Glomerular endothelial cell (primary cell): ENCODE measurements around the gene MAS1. TPM values are rescaled to one million over a fixed set of nuclear protein-coding genes. Genes with fewer than 3 reads are reported as not detected.

Source experiments
- DNase-seq: peaks from one replicate; pipeline ENCODE4 v3.0.0-alpha.2; 2011; ENCODE audit warnings: low read depth, low spot score; ENCODE audit errors: extremely low read depth
- total RNA-seq: library from RNA; depleted of rRNA; stranded (reverse); fragments of >200 nt; gene quantifications from 2 replicates; pipeline ENCODE4 v1.2.3, GENCODE V29; 2015

Gene MAS1
- total RNA-seq, 1 donor from 2014 or later: not detected

DNA sequence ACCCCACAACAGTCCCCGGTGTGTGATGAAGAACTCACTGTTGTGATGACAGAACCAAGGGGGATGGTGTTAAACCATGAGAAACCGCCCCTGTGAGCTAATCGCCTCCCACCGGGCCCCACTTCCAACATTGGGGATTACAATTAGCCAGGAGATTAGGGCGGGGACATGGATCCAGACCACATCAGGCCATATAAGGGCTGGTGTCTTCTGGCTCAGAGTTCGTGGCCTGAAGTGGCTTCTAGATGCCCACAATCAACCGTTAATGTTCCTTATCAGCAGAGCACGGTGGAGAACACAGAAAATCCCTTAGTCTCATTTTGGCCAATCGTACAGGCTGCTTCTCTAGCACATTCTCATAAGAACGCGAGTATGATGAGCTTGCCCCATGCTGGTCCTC lies 10.9 kb upstream of the MAS1 start:
- DNase-seq: no peak

DNA sequence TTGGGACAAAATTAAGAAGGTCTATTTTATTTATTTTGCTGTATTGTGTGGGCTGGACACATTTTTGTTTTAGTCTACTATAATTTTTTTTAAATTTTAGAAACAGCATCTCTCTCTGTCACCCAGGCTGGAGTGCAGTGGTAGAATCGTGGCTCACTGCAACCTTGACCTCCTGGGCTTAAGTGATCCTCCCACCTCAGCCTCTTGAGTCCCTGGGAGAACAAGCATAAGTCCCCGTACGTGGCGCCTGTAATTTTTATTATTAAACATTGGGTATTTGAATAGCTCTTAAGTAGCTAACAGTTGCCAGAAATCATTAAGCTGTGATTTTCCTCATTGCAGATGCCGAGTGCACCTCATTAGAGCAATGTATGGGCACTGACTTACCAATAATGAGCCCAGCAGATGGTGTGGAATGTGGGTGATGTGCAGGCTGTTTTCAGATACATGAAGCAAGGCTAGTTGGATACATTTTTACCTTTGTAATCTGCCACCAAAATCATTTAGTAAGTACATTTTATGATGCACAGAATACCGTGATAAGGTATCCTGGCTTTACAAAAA lies 10.3 kb upstream of the MAS1 start:
- DNase-seq: no peak

- no peak for DNase-seq
Observed at GRCh38 chr6:159884720-159885119, 6.1 kb upstream of the MAS1 start.

DNA sequence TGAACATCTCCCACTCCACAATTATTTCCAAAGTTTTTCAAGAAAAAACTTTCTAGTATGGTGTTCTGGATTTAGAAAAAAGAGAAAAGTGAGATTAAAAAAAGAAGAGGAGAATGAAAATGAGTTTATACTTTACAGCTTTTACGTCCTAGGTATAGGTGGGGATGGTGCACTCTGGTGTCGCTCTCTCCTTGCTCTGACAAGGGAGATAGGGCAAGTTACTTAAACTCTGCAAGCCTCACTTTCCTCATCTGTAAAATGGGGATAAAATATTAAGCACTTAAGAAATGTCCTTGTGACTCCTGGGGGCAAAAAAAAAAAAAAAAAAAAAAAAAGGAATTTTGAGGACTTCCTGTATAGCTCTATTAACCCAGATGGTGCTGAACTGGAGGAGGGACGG lies 4.5 kb upstream of the MAS1 start:
- no peak for DNase-seq

GRCh38 chr6:159887146-159887545 lies 3.6 kb upstream of the MAS1 start:
- no peak for DNase-seq

GRCh38 chr6:159887761-159888160 lies 3.0 kb upstream of the MAS1 start:
- no peak for DNase-seq

DNA sequence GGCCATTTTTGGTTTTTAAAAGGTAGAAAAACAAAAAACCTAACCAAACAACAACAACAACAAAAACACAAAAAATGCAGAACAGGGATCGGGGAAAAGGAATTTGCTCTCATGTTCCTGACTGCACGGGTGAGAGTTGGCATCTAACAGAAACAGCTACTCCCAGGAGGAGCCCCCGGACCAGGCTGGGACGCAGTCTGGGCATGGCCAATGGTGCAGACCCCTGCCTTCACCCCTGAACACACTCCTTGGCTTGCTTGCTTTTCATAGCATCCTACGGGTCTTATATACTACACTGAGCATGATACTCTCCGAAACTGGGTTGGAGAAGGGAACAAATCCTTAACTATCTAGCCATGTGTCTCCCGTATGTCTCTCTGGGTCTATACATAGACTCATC lies 587 bp upstream of the MAS1 start:
- DNase-seq: no peak

- no peak for DNase-seq
Observed at GRCh38 chr6:159892053-159892452, 1.3 kb downstream of the MAS1 start.

GRCh38 chr6:159893064-159893463 lies 2.3 kb downstream of the MAS1 start:
- no peak for DNase-seq

DNA sequence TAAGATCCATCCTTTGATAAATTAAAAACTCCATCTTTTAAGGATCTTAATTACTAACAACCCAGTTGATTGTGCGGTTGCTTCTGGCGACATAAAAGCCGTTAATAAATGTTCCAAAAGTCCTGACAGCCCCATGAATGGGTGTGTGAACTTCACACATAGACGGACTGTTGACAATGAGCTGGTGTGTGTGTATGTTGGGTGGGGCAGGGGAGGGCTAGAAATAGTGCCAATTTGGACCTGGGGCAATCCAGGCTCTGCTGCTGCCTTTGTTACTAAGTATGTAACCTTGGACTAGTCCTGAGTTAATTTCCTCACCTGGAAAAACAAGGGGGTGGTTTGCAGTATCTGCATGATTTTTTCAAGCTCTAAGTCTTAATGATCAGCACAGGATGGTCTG lies 4.2 kb downstream of the MAS1 start:
- DNase-seq: no peak

DNA sequence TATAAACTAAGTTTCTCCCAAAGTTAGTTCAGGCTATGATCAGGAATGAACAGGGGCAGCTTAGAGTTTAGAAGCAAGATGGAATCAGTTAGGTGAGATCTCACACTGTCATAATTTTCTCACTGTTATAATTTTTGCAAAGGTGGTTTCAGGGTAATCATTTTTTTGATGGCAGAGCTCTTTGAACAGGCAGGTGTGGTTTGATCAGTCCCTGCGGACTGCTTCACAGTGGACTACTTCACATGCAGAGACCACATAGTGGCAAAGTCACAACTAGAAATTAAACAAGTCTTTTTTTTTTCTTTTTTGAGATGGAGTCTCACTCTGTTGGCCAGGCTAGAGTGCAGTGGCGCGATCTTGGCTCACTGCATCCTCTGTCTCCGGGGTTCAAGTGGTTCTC lies 6.8 kb downstream of the MAS1 start:
- no peak for DNase-seq

DNA sequence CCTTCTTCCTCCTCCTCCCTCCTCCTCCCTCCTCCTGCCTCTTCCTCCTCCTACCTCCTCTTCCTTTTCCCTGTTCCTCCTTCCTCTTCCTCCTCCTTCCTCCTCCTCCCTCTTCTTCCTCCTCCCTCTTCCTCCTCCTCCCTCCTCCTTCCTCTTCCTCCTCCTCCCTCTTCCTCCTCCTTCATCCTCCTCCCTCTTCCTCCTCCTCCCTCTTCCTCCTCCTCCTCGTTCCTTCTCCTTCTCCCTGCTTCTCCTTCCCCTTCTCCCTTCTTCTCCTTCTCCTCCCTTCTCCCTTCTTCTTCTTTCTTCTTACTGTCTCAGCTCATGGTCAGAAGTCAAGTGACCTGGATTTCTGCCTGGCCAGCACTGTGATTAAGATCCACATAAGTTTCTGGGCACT lies 7.7 kb downstream of the MAS1 start:
- DNase-seq: no peak

- DNase-seq: no peak
Observed at GRCh38 chr6:159899994-159900745, 9.4 kb downstream of the MAS1 start.

GRCh38 chr6:159902620-159903019 lies 11.8 kb downstream of the MAS1 start:
- DNase-seq: no peak

DNA sequence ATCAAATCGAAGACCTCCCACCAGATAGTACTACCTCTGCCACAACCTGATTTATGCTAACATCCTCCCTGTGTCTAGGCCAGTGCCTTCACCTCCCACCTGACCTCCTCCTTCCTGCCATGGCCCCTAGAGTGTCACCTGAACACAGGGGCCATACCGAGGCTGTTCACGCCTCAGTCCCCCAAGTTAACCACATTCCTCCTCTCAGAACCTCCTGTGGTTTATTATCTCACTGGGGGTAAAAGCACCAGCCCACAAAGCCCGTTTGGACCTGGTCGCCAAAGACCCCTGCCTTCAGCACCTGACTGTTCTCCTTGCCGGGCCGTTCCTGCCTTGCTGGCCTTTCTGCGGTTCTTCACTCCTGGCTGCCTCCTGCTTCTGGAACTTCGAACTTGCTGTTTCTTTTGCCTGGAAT lies 13.7 kb downstream of the MAS1 start:
- DNase-seq: no peak

- DNase-seq: no peak
Observed at GRCh38 chr6:159906400-159906799, 15.6 kb downstream of the MAS1 start.

GRCh38 chr6:159908535-159908934 lies 17.7 kb downstream of the MAS1 start:
- no peak for DNase-seq

- no peak for DNase-seq
Observed at GRCh38 chr6:159908979-159909378, 18.2 kb downstream of the MAS1 start.

GRCh38 chr6:159910342-159910741 lies 19.6 kb downstream of the MAS1 start:
- no peak for DNase-seq

DNA sequence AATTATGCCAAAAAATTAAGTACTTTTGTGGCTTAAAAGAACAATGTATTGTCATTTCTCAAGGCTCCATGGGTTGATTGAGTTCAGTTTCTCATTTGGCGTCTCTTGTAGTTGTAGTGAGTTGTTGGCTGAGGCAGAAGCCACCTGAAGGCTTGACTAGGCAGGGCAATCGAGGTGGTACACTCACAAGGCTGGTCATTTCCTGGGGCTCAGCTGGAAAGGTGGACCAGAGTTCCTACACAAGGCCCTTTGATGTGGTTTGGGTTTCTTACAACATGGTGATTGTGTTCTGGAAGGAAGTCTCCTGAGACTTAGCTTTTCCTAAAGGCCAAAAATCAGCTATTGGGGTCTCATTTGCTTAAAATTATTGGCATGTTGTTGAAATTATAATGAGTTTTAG lies 22.6 kb downstream of the MAS1 start:
- DNase-seq: no peak

DNA sequence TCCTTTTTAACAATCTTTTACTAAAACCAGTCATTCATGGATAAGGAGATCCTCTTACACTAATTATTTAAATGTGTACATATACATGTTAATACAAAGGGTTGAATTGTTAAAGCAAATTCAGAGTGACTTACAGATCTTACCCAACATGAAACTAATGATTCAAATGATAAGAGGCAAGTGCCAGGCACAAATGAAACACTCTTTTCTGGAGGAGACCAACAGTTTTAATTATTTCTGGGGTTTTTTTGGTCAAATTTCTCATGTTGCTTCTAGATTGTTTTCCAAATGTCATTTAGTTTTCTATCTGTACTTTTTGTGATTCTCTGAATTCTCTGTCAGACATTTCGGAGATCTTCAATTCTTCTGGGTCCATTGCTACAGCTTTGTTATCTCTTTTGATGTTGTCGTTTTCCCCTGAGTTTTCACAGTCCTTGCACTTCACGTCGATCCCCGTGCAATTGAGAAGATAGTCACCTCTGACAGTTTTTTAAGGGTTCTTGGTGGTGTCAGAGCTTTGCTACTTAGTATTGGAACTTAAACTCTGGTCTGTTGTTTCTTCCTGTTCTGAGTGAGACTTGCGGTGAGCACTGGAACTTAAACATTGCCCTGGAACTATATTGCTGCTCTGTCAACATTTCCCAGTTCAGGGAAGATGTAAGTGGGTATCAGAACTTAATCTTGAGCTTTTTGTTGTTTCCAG lies 23.2 kb downstream of the MAS1 start:
- DNase-seq: no peak

- no peak for DNase-seq
Observed at GRCh38 chr6:159914565-159914923, 23.8 kb downstream of the MAS1 start.
